Transverse colon (tissue), 4 donors: ENCODE data around the gene SPATA2. TPM values are rescaled to one million over a fixed set of nuclear protein-coding genes. Genes with fewer than 3 reads are reported as not detected.

ENCODE experiments used
- DNase-seq: peaks from one replicate; pipeline ENCODE4 v3.0.0-alpha.2; 2019
- H3K27ac ChIP-seq, 4 donors: fragments of 200-600 bp; sonication (generic); 2 replicates each; pipeline ENCODE4 v1.5.1; 2016 to 2018; ENCODE audit warnings: inconsistent platforms in 4 of 4
- H3K27me3 ChIP-seq: fragments of 200-600 bp; sonication (generic); 2 replicates; pipeline ENCODE4 v1.5.1; 2017; ENCODE audit warnings: inconsistent platforms
- H3K36me3 ChIP-seq, 4 donors: fragments of 200-600 bp; sonication (generic); 2 replicates each; pipeline ENCODE4 v1.5.1; 2017 to 2019; ENCODE audit warnings: inconsistent platforms in 4 of 4
- H3K4me1 ChIP-seq, 4 donors: fragments of 200-600 bp; sonication (generic); 2 replicates each; pipeline ENCODE4 v1.5.1; 2017 to 2020; ENCODE audit warnings: inconsistent platforms in 4 of 4
- H3K4me3 ChIP-seq, 4 donors: fragments of 200-600 bp; sonication (generic); 1 replicate in 1 of 4; 2 replicates in 3 of 4; pipeline versions ENCODE4 v1.5.1 to v1.6.1; 2017 to 2019; ENCODE audit warnings: inconsistent platforms in 4 of 4
- H3K9me3 ChIP-seq, 2 donors: fragments of 200-600 bp; sonication (generic); 2 replicates each; pipeline ENCODE4 v1.5.1; 2017 to 2019; ENCODE audit warnings: inconsistent platforms in 2 of 2
- EP300 ChIP-seq: sonication (generic); formaldehyde crosslinking; IDR thresholded peaks from one replicate; pipeline ENCODE4 v1.6.1; 2017; ENCODE audit warnings: antibody characterized with exemption, low read depth
- POLR2A ChIP-seq: fragments of 450-650 bp; IDR thresholded peaks from one replicate; pipeline ENCODE4 v1.6.1; 2016; ENCODE audit warnings: antibody characterized with exemption, mild to moderate bottlenecking, moderate library complexity
- POLR2AphosphoS5 ChIP-seq, 3 donors: sonication (generic); formaldehyde crosslinking; IDR thresholded peaks; one replicate each; pipeline ENCODE4 v1.6.1; 2016; ENCODE audit warnings: antibody characterized with exemption in 3 of 3
- WGBS, 2 donors: methylation state at CpG; one replicate each; pipeline ENCODE4 v1.1.5; 2018; ENCODE audit warnings: low coverage in 1 of 2; 5-methylcytosine and 5-hydroxymethylcytosine counted together
- in situ Hi-C, 4 donors: fragments of 200-750 bp; cut with MboI; loops; one replicate each; pipeline versions ENCODE4 v1.15.0 to v1.15.1; 2017; ENCODE audit warnings: low sequenced_read_pairs in 3 of 4, low pct_ligation_motif_present in 1 of 4, low pct_unique_long_range_greater_than_20kb in 1 of 4
- intact Hi-C: fragments of 100-400 bp; cut with DNase I; formaldehyde crosslinking; loops from one replicate; pipeline ENCODE4 v1.15.1; 2023; ENCODE audit warnings: low total_unique reads
- total RNA-seq, 4 donors: library from RNA; depleted of rRNA; stranded (reverse); fragments of >200 nt; gene quantifications; one replicate each; pipeline ENCODE4 v1.1.0, GENCODE V29; 2016
- TF ChIP-seq, protein P1 (sequence below), 5 experiments: fragments of 200-600 bp in 3 of 5; fragments of 450-650 bp in 2 of 5; sonication (generic) in 3 of 5; IDR thresholded peaks; 1 replicate in 2 of 5; 2 replicates in 3 of 5; pipeline ENCODE4 v1.5.1; 2016 to 2017; ENCODE audit warnings: antibody characterized with exemption in 5 of 5, inconsistent platforms in 3 of 5, mild to moderate bottlenecking in 2 of 5, moderate library complexity in 1 of 5

Gene SPATA2
- total RNA-seq, 4 donors from 2014 or later, result 4.0 to 40.0 (median 17.2) TPM

- TF ChIP-seq, protein P1, sequence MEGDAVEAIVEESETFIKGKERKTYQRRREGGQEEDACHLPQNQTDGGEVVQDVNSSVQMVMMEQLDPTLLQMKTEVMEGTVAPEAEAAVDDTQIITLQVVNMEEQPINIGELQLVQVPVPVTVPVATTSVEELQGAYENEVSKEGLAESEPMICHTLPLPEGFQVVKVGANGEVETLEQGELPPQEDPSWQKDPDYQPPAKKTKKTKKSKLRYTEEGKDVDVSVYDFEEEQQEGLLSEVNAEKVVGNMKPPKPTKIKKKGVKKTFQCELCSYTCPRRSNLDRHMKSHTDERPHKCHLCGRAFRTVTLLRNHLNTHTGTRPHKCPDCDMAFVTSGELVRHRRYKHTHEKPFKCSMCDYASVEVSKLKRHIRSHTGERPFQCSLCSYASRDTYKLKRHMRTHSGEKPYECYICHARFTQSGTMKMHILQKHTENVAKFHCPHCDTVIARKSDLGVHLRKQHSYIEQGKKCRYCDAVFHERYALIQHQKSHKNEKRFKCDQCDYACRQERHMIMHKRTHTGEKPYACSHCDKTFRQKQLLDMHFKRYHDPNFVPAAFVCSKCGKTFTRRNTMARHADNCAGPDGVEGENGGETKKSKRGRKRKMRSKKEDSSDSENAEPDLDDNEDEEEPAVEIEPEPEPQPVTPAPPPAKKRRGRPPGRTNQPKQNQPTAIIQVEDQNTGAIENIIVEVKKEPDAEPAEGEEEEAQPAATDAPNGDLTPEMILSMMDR (IDR thresholded peaks at IDR 0.05), result no peak
- TF ChIP-seq POLR2A (no peak), EP300 (no peak), POLR2AphosphoS5 (IDR thresholded peaks at IDR 0.05) (no peak)
- no peaks in the 10 kb centered on the region for H3K9me3 ChIP-seq
- DNase-seq, result no peak
- H3K27ac ChIP-seq, result no peak overlapping the region
- in situ Hi-C loops, result no loop called here
- H3K27me3 ChIP-seq, result no peaks in the 10 kb centered on the region
- peaks cover 0 to 73% (median 32%) of the 10 kb centered on the region in 4 donors for H3K36me3 ChIP-seq
- H3K4me3 ChIP-seq, result no peak overlapping the region
- WGBS, 2 donors, result 70 to 80% methylated on average over 3 to 10 of the region's 10 CpGs
- intact Hi-C loops, result no loop called here
- peaks cover 4 to 17% (median 5%) of the 10 kb centered on the region in 4 donors for H3K4me1 ChIP-seq
Observed at GRCh38 chr20:49945701-49946477, 30.6 kb upstream of the SPATA2 start.

GRCh38 chr20:49945306-49945700 lies 30.0 kb upstream of the SPATA2 start:
- no peak overlapping the region for H3K27ac ChIP-seq
- intact Hi-C loops (no loop called here), in situ Hi-C loops (no loop called here)
- H3K4me1 ChIP-seq, result peaks cover 4 to 17% (median 5%) of the 10 kb centered on the region in 4 donors
- DNase-seq, result no peak
- H3K27me3 ChIP-seq, result no peaks in the 10 kb centered on the region
- WGBS, 2 donors, result 61 to 83% methylated on average over 3 of the region's 3 CpGs
- H3K36me3 ChIP-seq, result peaks cover 0 to 71% (median 30%) of the 10 kb centered on the region in 4 donors
- no peak overlapping the region for H3K4me3 ChIP-seq
- H3K9me3 ChIP-seq, result no peaks in the 10 kb centered on the region
- TF ChIP-seq, protein P1 (IDR thresholded peaks at IDR 0.05), result no peak
- TF ChIP-seq EP300 (no peak), POLR2A (no peak), POLR2AphosphoS5 (IDR thresholded peaks at IDR 0.05) (no peak)

- DNase-seq, result no peak
- H3K27ac ChIP-seq, result no peak overlapping the region
- no peaks in the 10 kb centered on the region for H3K27me3 ChIP-seq
- peaks cover 0 to 50% (median 19%) of the 10 kb centered on the region in 4 donors for H3K36me3 ChIP-seq
- peaks cover 14 to 35% (median 17%) of the 10 kb centered on the region in 4 donors for H3K4me1 ChIP-seq
- TF ChIP-seq EP300, result no peak
- TF ChIP-seq POLR2A, result no peak
- TF ChIP-seq POLR2AphosphoS5 (IDR thresholded peaks at IDR 0.05), result no peak
- TF ChIP-seq, protein P1 (IDR thresholded peaks at IDR 0.05), result no peak
- intact Hi-C loops, result no loop called here
- in situ Hi-C loops, result no loop called here
- no peaks in the 10 kb centered on the region for H3K9me3 ChIP-seq
- H3K4me3 ChIP-seq, result no peak overlapping the region
- WGBS, 2 donors, result 86 to 89% methylated on average over 2 to 3 of the region's 3 CpGs
Observed at GRCh38 chr20:49942942-49943341, 27.6 kb upstream of the SPATA2 start.

DNA sequence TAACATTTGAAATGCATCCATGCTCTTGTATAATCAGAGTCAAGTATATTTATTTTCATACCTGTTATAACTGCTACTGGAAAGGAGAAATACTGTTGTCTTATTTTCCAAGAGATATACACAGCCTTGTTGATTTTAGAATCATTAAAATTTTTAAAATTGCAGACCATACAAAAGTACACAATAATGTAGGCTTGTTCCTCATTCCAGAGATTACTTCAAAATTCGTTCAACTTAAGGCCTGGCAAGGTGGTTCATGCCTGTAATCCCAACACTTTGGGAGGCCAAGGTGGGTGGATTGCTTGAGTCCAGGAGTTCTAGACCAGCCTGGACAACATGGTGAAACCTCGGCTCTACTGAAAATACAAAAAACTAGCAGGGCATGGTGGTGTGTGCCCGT lies 27.0 kb upstream of the SPATA2 start:
- in situ Hi-C loops (no loop called here), intact Hi-C loops (no loop called here)
- Histone ChIP-seq H3K4me3 (no peak overlapping the region), H3K4me1 (peaks cover 20 to 41% (median 23%) of the 10 kb centered on the region in 4 donors), H3K36me3 (peaks cover 0 to 48% (median 19%) of the 10 kb centered on the region in 4 donors), H3K27ac (no peak overlapping the region), H3K27me3 (no peaks in the 10 kb centered on the region), H3K9me3 (no peaks in the 10 kb centered on the region)
- DNase-seq, result peak; percentile 2
- TF ChIP-seq, protein P1 (IDR thresholded peaks at IDR 0.05), result no peak
- TF ChIP-seq POLR2A, result no peak
- no peak for TF ChIP-seq POLR2AphosphoS5 (IDR thresholded peaks at IDR 0.05)
- no peak for TF ChIP-seq EP300
- WGBS, 2 donors, result 50 to 72% methylated on average over 1 to 3 of the region's 3 CpGs
